ENCODE results near the gene ENPP3.

ENPP3 gene

GRCh38 chr6:131636880-131637792, at the start of gene ENPP3:
ENPP3 (plus strand) TSS chr6:131637302; CDS start chr6:131637385, 83 bp downstream.
- Histone ChIP-seq H2AFZ (no peak within 1 kb of the TSS), H3K36me3 (ENCODE audit: control insufficient read depth, insufficient read depth, low read length) (no peaks in the 10 kb centered on the region), H3K27me3 (ENCODE audit: control insufficient read depth, insufficient read depth, low read length) (no peaks in the 10 kb centered on the region), H3K79me2 (no peaks in the 10 kb centered on the region), H3K9ac (no peak within 1 kb of the TSS), H3K9me3 (ENCODE audit: control insufficient read depth, low read length) (no peaks in the 10 kb centered on the region), H3K4me2 (ENCODE audit: low read length) (no peak within 1 kb of the TSS), H3K4me1 (no peaks in the 10 kb centered on the region), H3K4me3 (ENCODE audit: low read depth, low read length) (no peak within 1 kb of the TSS), H3K27ac (no peak within 1 kb of the TSS)
- TF ChIP-seq CTCF (IDR thresholded peaks at IDR 0.05): no peak

- Histone ChIP-seq H3K36me3 (ENCODE audit: control insufficient read depth, insufficient read depth, low read length) (no peaks in the 10 kb centered on the region), H3K4me1 (no peaks in the 10 kb centered on the region), H3K27me3 (ENCODE audit: control insufficient read depth, insufficient read depth, low read length) (no peaks in the 10 kb centered on the region), H3K9ac (no peak overlapping the region), H2AFZ (no peak overlapping the region), H3K4me3 (ENCODE audit: low read depth, low read length) (no peak overlapping the region), H3K9me3 (ENCODE audit: control insufficient read depth, low read length) (no peaks in the 10 kb centered on the region), H3K79me2 (no peaks in the 10 kb centered on the region), H3K27ac (no peak overlapping the region), H3K4me2 (ENCODE audit: low read length) (no peak overlapping the region)
- TF ChIP-seq CTCF (IDR thresholded peaks at IDR 0.05): no peak
Measured at GRCh38 chr6:131587909-131588308, 49.2 kb upstream of the ENPP3 start.

GRCh38 chr6:131588643-131589042, 48.5 kb upstream of the ENPP3 start:
- H3K27ac ChIP-seq: no peak overlapping the region
- no peak for TF ChIP-seq CTCF (IDR thresholded peaks at IDR 0.05)
- H3K36me3 ChIP-seq (ENCODE audit: control insufficient read depth, insufficient read depth, low read length): no peaks in the 10 kb centered on the region
- no peaks in the 10 kb centered on the region for H3K79me2 ChIP-seq
- H3K4me3 ChIP-seq (ENCODE audit: low read depth, low read length): no peak overlapping the region
- H3K9me3 ChIP-seq (ENCODE audit: control insufficient read depth, low read length): no peaks in the 10 kb centered on the region
- no peaks in the 10 kb centered on the region for H3K27me3 ChIP-seq (ENCODE audit: control insufficient read depth, insufficient read depth, low read length)
- no peak overlapping the region for H2AFZ ChIP-seq
- no peak overlapping the region for H3K9ac ChIP-seq
- no peak overlapping the region for H3K4me2 ChIP-seq (ENCODE audit: low read length)
- no peaks in the 10 kb centered on the region for H3K4me1 ChIP-seq

GRCh38 chr6:131592935-131593334, 44.2 kb upstream of the ENPP3 start:
- Histone ChIP-seq H3K4me3 (ENCODE audit: low read depth, low read length) (no peak overlapping the region), H2AFZ (no peak overlapping the region), H3K4me1 (no peaks in the 10 kb centered on the region), H3K9ac (no peak overlapping the region), H3K4me2 (ENCODE audit: low read length) (no peak overlapping the region), H3K27me3 (ENCODE audit: control insufficient read depth, insufficient read depth, low read length) (no peaks in the 10 kb centered on the region), H3K9me3 (ENCODE audit: control insufficient read depth, low read length) (no peaks in the 10 kb centered on the region), H3K27ac (no peak overlapping the region), H3K36me3 (ENCODE audit: control insufficient read depth, insufficient read depth, low read length) (no peaks in the 10 kb centered on the region), H3K79me2 (no peaks in the 10 kb centered on the region)
- no peak for TF ChIP-seq CTCF (IDR thresholded peaks at IDR 0.05)

GRCh38 chr6:131594074-131594473, 43.0 kb upstream of the ENPP3 start:
- Histone ChIP-seq H3K36me3 (ENCODE audit: control insufficient read depth, insufficient read depth, low read length) (no peaks in the 10 kb centered on the region), H3K79me2 (no peaks in the 10 kb centered on the region), H3K9me3 (ENCODE audit: control insufficient read depth, low read length) (no peaks in the 10 kb centered on the region), H3K4me3 (ENCODE audit: low read depth, low read length) (no peak overlapping the region), H3K4me2 (ENCODE audit: low read length) (no peak overlapping the region), H3K27me3 (ENCODE audit: control insufficient read depth, insufficient read depth, low read length) (no peaks in the 10 kb centered on the region), H3K4me1 (no peaks in the 10 kb centered on the region), H3K27ac (no peak overlapping the region), H3K9ac (no peak overlapping the region), H2AFZ (no peak overlapping the region)
- TF ChIP-seq CTCF (IDR thresholded peaks at IDR 0.05): no peak

Data from parathyroid adenoma (tissue), 2 donors.